RWPE1 (cell line): ENCODE data around the gene KCNK3.

ENCODE experiments used
- CTCF ChIA-PET: fragments of 350-600 bp; sonication (Branson Sonifier 250); formaldehyde crosslinking; extraction: SDS; loops from one replicate; lab custom pipeline; 2021; lab: Yijun Ruan, JAX
- POLR2A ChIA-PET: fragments of 400-600 bp; formaldehyde crosslinking; extraction: SDS; loops from one replicate; lab custom pipeline; 2020; ENCODE audit warnings: antibody characterized with exemption; ENCODE audit not compliant: low non-redundant PET; lab: Yijun Ruan, JAX
- DNase-seq: peaks from one replicate; pipeline ENCODE4 v3.0.0; 2012; ENCODE audit warnings: low spot score
- H3K27ac ChIP-seq: fragments of 450-650 bp; 2 replicates; pipeline ENCODE4 v1.5.1; 2017
- CTCF ChIP-seq: fragments of 450-650 bp; conservative IDR thresholded peaks from 2 replicates; pipeline ENCODE4 v1.5.1; 2017; ENCODE audit warnings: low read depth, mild to moderate bottlenecking

KCNK3 gene

GRCh38 chr2:26723475-26723874, 31.0 kb downstream of the KCNK3 start:
- CTCF ChIA-PET = no interaction called here
- peak overlapping the region; percentile 42 for H3K27ac ChIP-seq
- POLR2A ChIA-PET = no interaction called here
- no peak for DNase-seq
- TF ChIP-seq CTCF = no peak

DNA sequence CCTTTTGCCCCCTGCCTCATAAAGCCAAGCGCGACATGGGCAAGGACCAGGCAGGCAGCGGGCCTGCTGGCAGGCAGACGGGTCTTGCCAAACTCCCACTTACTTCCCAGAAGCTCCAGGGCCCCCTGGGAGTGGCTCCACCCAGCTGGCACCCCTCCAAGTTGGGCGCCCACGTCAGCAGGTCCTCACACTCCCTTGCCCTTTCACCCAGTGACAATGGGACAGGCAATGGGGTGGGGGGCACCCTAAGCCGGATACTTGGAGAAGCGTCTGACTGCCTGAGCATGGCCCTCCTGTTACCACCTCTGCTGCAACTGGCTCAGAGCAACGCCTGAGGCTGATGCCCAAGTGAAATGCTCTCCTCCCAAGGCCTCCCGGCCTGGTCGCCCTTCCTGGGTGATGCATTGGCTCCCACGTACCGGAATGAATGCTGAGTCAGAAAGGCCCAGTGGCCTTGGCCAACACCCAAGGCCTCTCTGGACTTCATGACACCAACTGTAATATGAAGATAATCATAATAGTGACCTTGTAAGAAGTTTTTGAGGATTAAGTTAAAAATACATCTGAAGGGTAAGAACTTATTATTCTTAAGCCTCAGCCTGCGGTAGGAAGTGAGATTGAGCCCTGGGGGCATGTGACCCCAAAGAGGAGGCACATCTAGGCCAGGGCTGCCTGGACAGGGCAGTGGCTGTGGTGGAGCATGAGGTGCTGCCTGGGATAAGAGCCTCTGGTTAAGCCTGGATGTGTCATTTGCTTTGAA, 31.6 kb downstream of the KCNK3 start:
- peak overlapping the region; percentile 42 for H3K27ac ChIP-seq
- CTCF ChIA-PET = no interaction called here
- POLR2A ChIA-PET = no interaction called here
- peak; percentile 54 for DNase-seq
- TF ChIP-seq CTCF = no peak

GRCh38 chr2:26724784-26725520, 32.4 kb downstream of the KCNK3 start:
- CTCF ChIA-PET = interaction anchor here (0.5 kb wide), 1 partner anchor 791 kb away, joined by 3 read pairs; no protein-coding TSS in a partner anchor
- TF ChIP-seq CTCF = no peak
- DNase-seq = no peak
- H3K27ac ChIP-seq = peak overlapping the region; percentile 42
- POLR2A ChIA-PET = no interaction called here

DNA sequence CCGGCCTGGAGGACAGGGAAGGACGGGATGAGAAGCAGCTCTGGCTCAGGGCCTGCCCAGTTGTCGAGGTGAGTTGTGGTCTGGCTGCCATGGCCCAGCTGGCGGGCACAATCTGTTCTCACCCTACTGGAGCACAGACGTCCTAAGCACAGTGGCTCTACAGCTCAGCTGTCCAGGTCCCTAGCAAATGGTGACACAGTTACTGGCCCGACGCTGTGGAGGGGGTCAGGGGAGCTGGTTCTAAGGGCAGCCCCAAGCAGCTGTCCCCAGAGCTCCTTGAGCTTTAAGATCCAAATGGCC, 32.9 kb downstream of the KCNK3 start:
- no peak for DNase-seq
- no peak overlapping the region for H3K27ac ChIP-seq
- POLR2A ChIA-PET = no interaction called here
- TF ChIP-seq CTCF = no peak
- CTCF ChIA-PET = interaction anchor here (0.5 kb wide), 1 partner anchor 791 kb away, joined by 3 read pairs; no protein-coding TSS in a partner anchor

GRCh38 chr2:26726228-26726627, 33.7 kb downstream of the KCNK3 start:
- CTCF ChIA-PET = no interaction called here
- no peak for DNase-seq
- no peak overlapping the region for H3K27ac ChIP-seq
- TF ChIP-seq CTCF = no peak
- POLR2A ChIA-PET = no interaction called here

DNA sequence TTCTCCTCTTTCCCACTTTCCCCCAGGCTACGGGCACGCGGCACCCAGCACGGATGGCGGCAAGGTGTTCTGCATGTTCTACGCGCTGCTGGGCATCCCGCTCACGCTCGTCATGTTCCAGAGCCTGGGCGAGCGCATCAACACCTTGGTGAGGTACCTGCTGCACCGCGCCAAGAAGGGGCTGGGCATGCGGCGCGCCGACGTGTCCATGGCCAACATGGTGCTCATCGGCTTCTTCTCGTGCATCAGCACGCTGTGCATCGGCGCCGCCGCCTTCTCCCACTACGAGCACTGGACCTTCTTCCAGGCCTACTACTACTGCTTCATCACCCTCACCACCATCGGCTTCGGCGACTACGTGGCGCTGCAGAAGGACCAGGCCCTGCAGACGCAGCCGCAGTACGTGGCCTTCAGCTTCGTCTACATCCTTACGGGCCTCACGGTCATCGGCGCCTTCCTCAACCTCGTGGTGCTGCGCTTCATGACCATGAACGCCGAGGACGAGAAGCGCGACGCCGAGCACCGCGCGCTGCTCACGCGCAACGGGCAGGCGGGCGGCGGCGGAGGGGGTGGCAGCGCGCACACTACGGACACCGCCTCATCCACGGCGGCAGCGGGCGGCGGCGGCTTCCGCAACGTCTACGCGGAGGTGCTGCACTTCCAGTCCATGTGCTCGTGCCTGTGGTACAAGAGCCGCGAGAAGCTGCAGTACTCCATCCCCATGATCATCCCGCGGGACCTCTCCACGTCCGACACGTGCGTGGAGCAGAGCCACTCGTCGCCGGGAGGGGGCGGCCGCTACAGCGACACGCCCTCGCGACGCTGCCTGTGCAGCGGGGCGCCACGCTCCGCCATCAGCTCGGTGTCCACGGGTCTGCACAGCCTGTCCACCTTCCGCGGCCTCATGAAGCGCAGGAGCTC, 35.4 kb downstream of the KCNK3 start:
- ChIA-PET POLR2A (no interaction called here), CTCF (interaction anchor here (0.6 to 1.3 kb wide), 2 partner anchors 12 to 31 kb away, joined by 3 read pairs; no protein-coding TSS in a partner anchor)
- TF ChIP-seq CTCF = no peak; the same call in 1 of the 2 replicates
- H3K27ac ChIP-seq = no peak overlapping the region
- no peak for DNase-seq
